Heart left ventricle (tissue), 16 donors: ENCODE results near the gene PTPRH. TPM values are rescaled to one million over a fixed set of nuclear protein-coding genes. Genes with fewer than 3 reads are reported as not detected.

Source experiments
- ATAC-seq, 4 donors: fragments of 200-7000 bp; cut with Tn5 transposase; one replicate each; pipeline ENCODE4 v1.9.1; 2020 to 2022; ENCODE audit warnings: moderate library complexity in 4 of 4, mild to moderate bottlenecking in 3 of 4, moderate number of reproducible peaks in 1 of 4
- DNase-seq, 5 donors: peaks; one replicate each; pipeline ENCODE4 v3.0.0-alpha.2; 2020
- H3K27ac ChIP-seq, 12 donors: fragments of 200-600 bp; sonication (generic) in 4 of 12; one replicate each; pipeline versions ENCODE4 v1.5.0 to v1.8.0; 2016 to 2022; ENCODE audit warnings: mild to moderate bottlenecking in 2 of 12
- H3K27me3 ChIP-seq, 9 donors: fragments of 200-600 bp; sonication (generic) in 2 of 9; one replicate each; pipeline versions ENCODE4 v1.5.1 to v1.8.0; 2016 to 2022; ENCODE audit warnings: mild to moderate bottlenecking in 3 of 9
- H3K36me3 ChIP-seq, 9 donors: fragments of 200-600 bp; sonication (generic) in 2 of 9; one replicate each; pipeline versions ENCODE4 v1.5.0 to v1.8.0; 2018 to 2022; ENCODE audit warnings: mild to moderate bottlenecking in 2 of 9
- H3K4me1 ChIP-seq, 12 donors: fragments of 200-600 bp; sonication (generic) in 4 of 12; one replicate each; pipeline versions ENCODE4 v1.5.0 to v1.8.0; 2016 to 2022; ENCODE audit warnings: mild to moderate bottlenecking in 3 of 12
- H3K4me3 ChIP-seq, 12 donors: fragments of 200-600 bp; sonication (generic) in 4 of 12; one replicate each; pipeline versions ENCODE4 v1.5.0 to v1.8.0; 2017 to 2022; ENCODE audit warnings: mild to moderate bottlenecking in 9 of 12, moderate library complexity in 4 of 12
- H3K9me3 ChIP-seq, 12 donors: fragments of 200-600 bp; sonication (generic) in 4 of 12; one replicate each; pipeline versions ENCODE4 v1.5.0 to v1.8.0; 2016 to 2022; ENCODE audit warnings: mild to moderate bottlenecking in 1 of 12
- POLR2A ChIP-seq, 2 donors: fragments of 450-650 bp; IDR thresholded peaks; one replicate each; pipeline ENCODE4 v1.6.1; 2017; ENCODE audit warnings: antibody characterized with exemption in 2 of 2, mild to moderate bottlenecking in 2 of 2, moderate library complexity in 2 of 2
- WGBS, 4 donors: extraction: QIAGEN DNeasy Blood & Tissue Kit in 2 of 4; methylation state at CpG; one replicate each; pipeline versions ENCODE4 v1.1.5 to v1.1.7; 2013 to 2018; 5-methylcytosine and 5-hydroxymethylcytosine counted together
- intact Hi-C, 10 donors: fragments of 100-400 bp; cut with DNase I; formaldehyde crosslinking; loops; one replicate each; pipeline versions ENCODE4 v1.11.1 to v1.14.2; 2022
- polyA plus RNA-seq, 2 donors: library from polyadenylated mRNA; stranded (reverse); fragments of 200-250 nt; gene quantifications; one replicate each; pipeline ENCODE4 v1.2.3, GENCODE V29; 2013
- total RNA-seq, 9 donors: library from RNA; depleted of rRNA in 2 of 9; stranded (reverse); fragments of >200 nt in 2 of 9; fragmentation: NEBNext Ultra II Directional in 3 of 9; extraction: Animal tissue kit (Norgen Biotek cat#: 25700) in 3 of 9; gene quantifications; one replicate each; pipeline versions ENCODE4 v1.1.0 to v1.2.4, GENCODE V29; 2016 to 2023
- TF ChIP-seq, protein P1 (sequence below), 12 donors: fragments of 200-600 bp; sonication (generic) in 4 of 12; IDR thresholded peaks; one replicate each; pipeline versions ENCODE4 v1.5.0 to v1.8.0; 2018 to 2022; ENCODE audit warnings: antibody characterized with exemption in 12 of 12, mild to moderate bottlenecking in 5 of 12
- donor health status: ischemic (EF 13 %, LVEDD 7.1; RV severe dilation, severe dysfunction).
- donor health status: healthy with polysubstance abuse.
- donor health status: DM: no; HTN: yes; CAD: no.
- donor health status: DM: no; HTN: no; CAD: no.
- donor health status: ischemic (EF 25% LVEDD 6.9; RV normal size, moderate dysfunction).
- donor health status: ischemic (EF 25% LVEDD 5.7; RV mildly dilated, moderate dysfunction).
- donor health status: healthy.
- donor health status: DM: yes; HTN: yes; CAD: no.
- donor health status: ischemic (EF 35%, LVEDD 5.7; RV mildly dilated, moderate dysfunction).
- donor health status: nonischemic (EF 11% LVEDD 7.7; RV severe dilation, severe dysfunction).
- donor health status: DM: yes; HTN: yes; CAD: no.
- donor health status: PGD.
- donor health status: ischemic (EF 29% LVEDD 5.4; RV normal size, mild dysfunction).
- donor health status: nonischemic (EF 23%, LVEDD 6.1; RV moderate dilation, normal function).

PTPRH gene
- total and polyA plus RNA-seq, 11 donors: 0.75 to 11.4 (median 2.3) TPM

DNA sequence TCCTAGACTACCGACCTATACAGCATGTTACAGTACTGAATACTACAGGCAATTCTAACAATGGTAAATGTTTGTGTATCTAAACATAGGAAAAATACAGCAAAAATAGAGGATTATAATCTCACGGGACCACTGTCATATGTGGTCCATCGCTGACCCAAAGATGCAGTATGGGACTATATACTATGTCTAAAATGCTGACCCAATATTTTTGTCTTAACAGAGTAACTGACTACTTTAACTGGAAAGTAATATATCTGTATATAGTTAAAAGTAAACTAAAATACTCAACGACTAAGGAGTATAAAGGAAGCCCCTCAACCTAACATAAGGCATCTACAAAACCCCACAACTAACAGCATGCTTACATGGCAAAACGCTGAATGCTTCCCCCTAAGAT, 23.7 kb upstream of the PTPRH start:
- Histone ChIP-seq H3K4me1 (peaks cover 0 to 16% (median 8%) of the 10 kb centered on the region in 12 donors), H3K27ac (no peak overlapping the region), H3K4me3 (no peak overlapping the region), H3K9me3 (no peaks in the 10 kb centered on the region), H3K27me3 (no peaks in the 10 kb centered on the region), H3K36me3 (peaks cover 8 to 99% (median 84%) of the 10 kb centered on the region in 9 donors)
- intact Hi-C loops: no loop called here
- ATAC-seq (no peak), DNase-seq (no peak)
- 85 to 91% (median 89%) methylated on average over 5 of the region's 5 CpGs for WGBS, 4 donors
- no peak for TF ChIP-seq POLR2A (IDR thresholded peaks at IDR 0.05)
- TF ChIP-seq, protein P1, sequence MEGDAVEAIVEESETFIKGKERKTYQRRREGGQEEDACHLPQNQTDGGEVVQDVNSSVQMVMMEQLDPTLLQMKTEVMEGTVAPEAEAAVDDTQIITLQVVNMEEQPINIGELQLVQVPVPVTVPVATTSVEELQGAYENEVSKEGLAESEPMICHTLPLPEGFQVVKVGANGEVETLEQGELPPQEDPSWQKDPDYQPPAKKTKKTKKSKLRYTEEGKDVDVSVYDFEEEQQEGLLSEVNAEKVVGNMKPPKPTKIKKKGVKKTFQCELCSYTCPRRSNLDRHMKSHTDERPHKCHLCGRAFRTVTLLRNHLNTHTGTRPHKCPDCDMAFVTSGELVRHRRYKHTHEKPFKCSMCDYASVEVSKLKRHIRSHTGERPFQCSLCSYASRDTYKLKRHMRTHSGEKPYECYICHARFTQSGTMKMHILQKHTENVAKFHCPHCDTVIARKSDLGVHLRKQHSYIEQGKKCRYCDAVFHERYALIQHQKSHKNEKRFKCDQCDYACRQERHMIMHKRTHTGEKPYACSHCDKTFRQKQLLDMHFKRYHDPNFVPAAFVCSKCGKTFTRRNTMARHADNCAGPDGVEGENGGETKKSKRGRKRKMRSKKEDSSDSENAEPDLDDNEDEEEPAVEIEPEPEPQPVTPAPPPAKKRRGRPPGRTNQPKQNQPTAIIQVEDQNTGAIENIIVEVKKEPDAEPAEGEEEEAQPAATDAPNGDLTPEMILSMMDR (IDR thresholded peaks at IDR 0.05): no peak

GRCh38 chr19:55232286-55232602, 22.9 kb upstream of the PTPRH start:
- 59 to 80% (median 73%) methylated on average over 12 of the region's 12 CpGs for WGBS, 4 donors
- intact Hi-C loops: no loop called here
- DNase-seq (no peak), ATAC-seq (no peak)
- TF ChIP-seq, protein P1 (IDR thresholded peaks at IDR 0.05): no peak
- no peak for TF ChIP-seq POLR2A (IDR thresholded peaks at IDR 0.05)
- Histone ChIP-seq H3K27me3 (no peaks in the 10 kb centered on the region), H3K27ac (no peak overlapping the region), H3K4me1 (peaks cover 0 to 23% (median 8%) of the 10 kb centered on the region in 12 donors), H3K9me3 (no peaks in the 10 kb centered on the region), H3K4me3 (no peak overlapping the region), H3K36me3 (peaks cover 8 to 97% (median 78%) of the 10 kb centered on the region in 9 donors)

GRCh38 chr19:55231391-55232285, 22.3 kb upstream of the PTPRH start:
- no peak for TF ChIP-seq POLR2A (IDR thresholded peaks at IDR 0.05)
- TF ChIP-seq, protein P1 (IDR thresholded peaks at IDR 0.05): no peak
- H3K36me3 ChIP-seq: peaks cover 7 to 97% (median 76%) of the 10 kb centered on the region in 9 donors
- 87 to 92% (median 91%) methylated on average over 28 to 30 of the region's 30 CpGs for WGBS, 4 donors

DNA sequence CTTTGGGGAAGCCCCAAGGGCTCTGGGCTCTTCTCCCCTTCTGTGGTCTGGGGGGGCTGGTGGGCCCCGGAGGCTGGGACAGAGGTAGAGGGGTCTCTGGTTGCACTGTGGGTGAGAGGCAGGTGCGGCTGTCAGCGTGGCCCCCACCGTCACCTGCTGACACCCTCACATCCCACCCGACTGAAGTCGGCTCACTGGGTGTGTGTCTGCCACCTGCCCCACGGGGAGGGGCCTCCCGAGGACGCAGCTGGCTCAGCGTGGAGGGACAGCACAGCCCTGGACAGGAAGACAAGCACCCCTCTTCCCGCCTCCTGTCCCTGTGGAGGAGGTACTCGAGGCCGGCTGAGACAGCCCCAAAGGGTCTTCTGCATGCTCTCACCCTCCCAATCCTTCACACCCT, 21.5 kb upstream of the PTPRH start:
- intact Hi-C loops: no loop called here
- Histone ChIP-seq H3K27me3 (no peaks in the 10 kb centered on the region), H3K9me3 (no peaks in the 10 kb centered on the region), H3K4me3 (no peak overlapping the region), H3K27ac (no peak overlapping the region), H3K36me3 (peaks cover 4 to 94% (median 67%) of the 10 kb centered on the region in 9 donors), H3K4me1 (peaks cover 0 to 24% (median 8%) of the 10 kb centered on the region in 12 donors)
- 88 to 94% (median 90%) methylated on average over 2 to 13 of the region's 13 CpGs for WGBS, 4 donors
- TF ChIP-seq POLR2A (IDR thresholded peaks at IDR 0.05): no peak
- TF ChIP-seq, protein P1 (IDR thresholded peaks at IDR 0.05): no peak
- ATAC-seq: no peak
- DNase-seq: peak in 1 of 5 donors; percentile 18

More at GRCh38 chr19:55231391-55232285, 22.3 kb upstream of the PTPRH start:
- no peak overlapping the region for H3K4me3 ChIP-seq
- H3K27ac ChIP-seq: no peak overlapping the region
- no peaks in the 10 kb centered on the region for H3K27me3 ChIP-seq
- peaks cover 0 to 24% (median 8%) of the 10 kb centered on the region in 12 donors for H3K4me1 ChIP-seq
- H3K9me3 ChIP-seq: no peaks in the 10 kb centered on the region
- peak in 1 of 5 donors; percentile 54 for DNase-seq
- intact Hi-C loops: no loop called here
- ATAC-seq: no peak
